ENCODE measurements around the gene KIAA1755.

The KIAA1755 gene

GRCh38 chr20:38222231-38222922 is 38.2 kb downstream of the KIAA1755 start:
- DNase-seq (peak; percentile 42 to 59 (median 55)), ATAC-seq (replicated peaks) (peak; percentile 40)
- Mint-ChIP-seq H3K4me1 (ENCODE audit: low read depth in 2 of 2) (peaks cover 6% of the 10 kb centered on the region in 2 donors), H3K27me3 (peaks cover 11 to 23% of the 10 kb centered on the region in 2 donors), H3K9me3 (no peaks in the 10 kb centered on the region), H3K27ac (no peak overlapping the region), H3K36me3 (ENCODE audit: insufficient read depth) (no peaks in the 10 kb centered on the region), H3K4me3 (no peak overlapping the region)

- peak; percentile 73 for ATAC-seq (replicated peaks)
- no peak overlapping the region for H3K27ac Mint-ChIP-seq
These were observed 39.4 kb downstream of the KIAA1755 start for GRCh38 chr20:38221119-38221589.

DNA sequence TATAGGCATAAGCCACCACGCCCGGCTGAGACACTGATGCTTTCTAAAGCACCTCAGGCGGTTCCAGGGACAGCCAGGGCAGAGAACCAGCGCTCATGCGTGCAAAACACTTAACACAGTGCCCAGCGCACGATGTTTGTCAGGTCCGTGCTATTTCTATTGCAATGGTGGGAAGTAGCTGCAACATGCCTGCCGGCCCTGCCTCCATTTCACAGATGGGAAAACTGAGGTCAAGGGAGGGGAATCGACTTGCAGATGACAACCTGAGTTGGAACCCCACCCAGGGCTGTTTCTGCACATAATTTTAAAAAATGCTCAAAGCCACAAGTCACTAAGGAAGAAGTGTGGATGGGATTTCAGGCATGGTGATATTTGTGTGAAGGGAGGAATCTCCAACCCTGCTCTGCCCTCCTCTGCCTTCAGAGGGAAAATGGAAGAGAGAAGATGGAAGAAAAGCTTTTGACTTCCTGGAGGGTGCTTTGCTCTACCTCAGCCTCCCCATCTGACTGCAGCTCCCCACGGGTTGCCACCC is 39.9 kb downstream of the KIAA1755 start:
- no peak for DNase-seq
- Mint-ChIP-seq H3K4me3 (no peak overlapping the region), H3K4me1 (ENCODE audit: low read depth in 2 of 2) (peaks cover 6% of the 10 kb centered on the region in 2 donors), H3K36me3 (ENCODE audit: insufficient read depth) (no peaks in the 10 kb centered on the region), H3K27ac (no peak overlapping the region), H3K9me3 (no peaks in the 10 kb centered on the region), H3K27me3 (peaks cover 5 to 23% of the 10 kb centered on the region in 2 donors)
- no peak for ATAC-seq (replicated peaks)

More at GRCh38 chr20:38221119-38221589, 39.4 kb downstream of the KIAA1755 start:
- no peaks in the 10 kb centered on the region for H3K9me3 Mint-ChIP-seq
- peak; percentile 56 to 72 (median 64) for DNase-seq
- H3K36me3 Mint-ChIP-seq (ENCODE audit: insufficient read depth): no peaks in the 10 kb centered on the region
- H3K4me1 Mint-ChIP-seq (ENCODE audit: low read depth in 2 of 2): peaks cover 6% of the 10 kb centered on the region in 2 donors
- peaks cover 7 to 23% of the 10 kb centered on the region in 2 donors for H3K27me3 Mint-ChIP-seq
- no peak overlapping the region for H3K4me3 Mint-ChIP-seq

GRCh38 chr20:38219006-38219950 is 41.3 kb downstream of the KIAA1755 start:
- Mint-ChIP-seq H3K4me1 (ENCODE audit: low read depth in 2 of 2) (peaks cover 6% of the 10 kb centered on the region in 2 donors), H3K27me3 (peaks cover 17 to 34% of the 10 kb centered on the region in 2 donors), H3K9me3 (no peaks in the 10 kb centered on the region), H3K27ac (no peak overlapping the region), H3K4me3 (no peak overlapping the region), H3K36me3 (ENCODE audit: insufficient read depth) (no peaks in the 10 kb centered on the region)
- no peak for DNase-seq
- ATAC-seq (replicated peaks): no peak

- no peak overlapping the region for H3K4me3 Mint-ChIP-seq
- no peaks in the 10 kb centered on the region for H3K9me3 Mint-ChIP-seq
- no peak for ATAC-seq (replicated peaks)
- peaks cover 6% of the 10 kb centered on the region in 2 donors for H3K4me1 Mint-ChIP-seq (ENCODE audit: low read depth in 2 of 2)
- no peak for DNase-seq
- no peak overlapping the region for H3K27ac Mint-ChIP-seq
- H3K27me3 Mint-ChIP-seq: peaks cover 12 to 34% of the 10 kb centered on the region in 2 donors
- no peaks in the 10 kb centered on the region for H3K36me3 Mint-ChIP-seq (ENCODE audit: insufficient read depth)
These were observed 42.0 kb downstream of the KIAA1755 start for GRCh38 chr20:38218566-38218885.

DNA sequence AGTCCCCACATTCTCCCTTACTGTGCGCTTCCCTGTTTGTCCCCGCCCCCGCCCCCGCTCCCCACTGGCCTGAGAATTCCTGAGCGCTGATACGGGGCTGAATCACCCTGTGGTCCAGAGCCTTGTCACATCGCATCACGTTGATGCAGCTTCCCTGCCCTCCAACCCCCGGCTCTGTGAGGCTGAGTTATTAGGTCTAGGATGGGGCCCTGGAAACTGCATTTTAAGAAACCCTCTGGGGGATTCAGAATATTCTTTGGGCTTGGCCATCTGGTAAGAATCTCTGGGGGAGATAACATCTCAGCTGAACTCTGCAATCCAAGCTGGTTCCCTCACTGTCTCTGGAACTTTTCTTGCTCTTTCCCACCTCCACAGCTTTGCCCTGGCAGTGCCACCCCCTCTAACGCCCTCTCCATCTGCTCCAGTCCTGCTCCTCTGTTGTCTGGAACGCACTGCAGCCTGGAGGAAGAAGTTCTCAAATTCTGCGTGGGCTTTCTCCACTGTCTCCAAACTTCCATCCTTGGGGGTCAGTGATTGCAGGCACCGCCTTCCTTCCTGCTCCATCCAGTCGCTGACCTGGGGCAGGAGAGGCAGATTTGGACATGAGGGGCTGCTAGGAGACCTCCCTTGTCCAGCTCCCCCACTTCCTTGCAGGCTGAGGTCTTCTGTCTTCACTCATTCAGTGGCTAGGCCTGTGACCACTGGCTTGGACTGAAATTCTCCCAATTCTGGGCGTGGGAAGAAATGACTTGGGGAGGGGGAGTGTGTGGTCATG is 42.6 kb downstream of the KIAA1755 start:
- no peak overlapping the region for H3K27ac Mint-ChIP-seq
- H3K4me3 Mint-ChIP-seq: no peak overlapping the region
- H3K36me3 Mint-ChIP-seq (ENCODE audit: insufficient read depth): no peaks in the 10 kb centered on the region
- H3K27me3 Mint-ChIP-seq: peaks cover 12 to 31% of the 10 kb centered on the region in 2 donors
- ATAC-seq (replicated peaks) (no peak), DNase-seq (no peak)
- H3K9me3 Mint-ChIP-seq: no peaks in the 10 kb centered on the region
- H3K4me1 Mint-ChIP-seq (ENCODE audit: low read depth in 2 of 2): peaks cover 6% of the 10 kb centered on the region in 2 donors

DNA sequence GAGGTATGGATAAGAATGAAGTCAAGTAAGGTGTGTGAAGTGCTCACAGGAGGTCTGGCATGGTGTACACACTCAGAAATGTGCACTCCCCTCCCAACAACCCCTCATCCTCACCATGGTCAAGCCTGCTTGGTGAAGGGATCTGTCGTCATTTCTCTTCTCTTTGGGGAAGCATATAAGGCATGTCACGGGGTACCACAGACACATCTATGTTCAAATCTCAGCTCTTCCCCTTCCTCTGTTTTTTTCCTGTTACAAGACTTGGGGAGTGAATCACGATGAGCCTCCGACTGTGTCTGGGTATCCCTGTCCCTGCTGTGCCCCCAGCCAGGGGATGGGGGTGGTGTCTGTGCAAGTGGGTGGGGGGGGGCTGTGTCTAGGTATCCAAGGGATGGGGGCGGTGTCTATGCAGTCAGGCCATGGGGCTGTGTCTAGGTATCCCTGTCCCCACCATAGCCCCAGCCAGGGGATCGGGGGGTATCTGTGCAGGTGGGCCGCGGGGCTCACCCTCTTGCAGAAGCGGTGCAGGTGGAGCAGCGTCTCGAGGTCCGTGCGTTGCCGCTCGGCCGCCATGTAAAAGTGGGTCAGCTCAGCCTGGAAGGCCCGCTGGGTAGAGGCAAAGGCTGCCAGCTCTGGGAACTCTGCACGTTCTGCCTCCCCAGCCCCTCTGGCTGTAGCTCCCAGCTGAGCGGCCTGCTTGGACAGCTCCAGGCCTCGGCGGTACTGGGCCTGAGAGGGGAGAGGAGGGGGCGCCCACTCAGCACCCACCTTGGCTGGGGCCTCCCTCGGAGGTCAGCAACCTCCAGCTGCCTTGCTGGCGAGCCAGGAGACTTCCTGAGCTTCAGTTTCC is 43.6 kb downstream of the KIAA1755 start:
- peaks cover 3 to 6% of the 10 kb centered on the region in 2 donors for H3K4me1 Mint-ChIP-seq (ENCODE audit: low read depth in 2 of 2)
- ATAC-seq (replicated peaks) (no peak), DNase-seq (no peak)
- H3K9me3 Mint-ChIP-seq: no peaks in the 10 kb centered on the region
- H3K27ac Mint-ChIP-seq: no peak overlapping the region
- H3K36me3 Mint-ChIP-seq (ENCODE audit: insufficient read depth): no peaks in the 10 kb centered on the region
- no peak overlapping the region for H3K4me3 Mint-ChIP-seq
- H3K27me3 Mint-ChIP-seq: peaks cover 12 to 30% of the 10 kb centered on the region in 2 donors

GRCh38 chr20:38216201-38216600 is 44.3 kb downstream of the KIAA1755 start:
- DNase-seq (no peak), ATAC-seq (replicated peaks) (no peak)
- H3K27ac Mint-ChIP-seq: no peak overlapping the region
- no peaks in the 10 kb centered on the region for H3K36me3 Mint-ChIP-seq (ENCODE audit: insufficient read depth)
- H3K27me3 Mint-ChIP-seq: peaks cover 12 to 34% of the 10 kb centered on the region in 2 donors
- H3K9me3 Mint-ChIP-seq: no peaks in the 10 kb centered on the region
- no peak overlapping the region for H3K4me3 Mint-ChIP-seq
- peaks cover 3 to 5% of the 10 kb centered on the region in 2 donors for H3K4me1 Mint-ChIP-seq (ENCODE audit: low read depth in 2 of 2)

DNA sequence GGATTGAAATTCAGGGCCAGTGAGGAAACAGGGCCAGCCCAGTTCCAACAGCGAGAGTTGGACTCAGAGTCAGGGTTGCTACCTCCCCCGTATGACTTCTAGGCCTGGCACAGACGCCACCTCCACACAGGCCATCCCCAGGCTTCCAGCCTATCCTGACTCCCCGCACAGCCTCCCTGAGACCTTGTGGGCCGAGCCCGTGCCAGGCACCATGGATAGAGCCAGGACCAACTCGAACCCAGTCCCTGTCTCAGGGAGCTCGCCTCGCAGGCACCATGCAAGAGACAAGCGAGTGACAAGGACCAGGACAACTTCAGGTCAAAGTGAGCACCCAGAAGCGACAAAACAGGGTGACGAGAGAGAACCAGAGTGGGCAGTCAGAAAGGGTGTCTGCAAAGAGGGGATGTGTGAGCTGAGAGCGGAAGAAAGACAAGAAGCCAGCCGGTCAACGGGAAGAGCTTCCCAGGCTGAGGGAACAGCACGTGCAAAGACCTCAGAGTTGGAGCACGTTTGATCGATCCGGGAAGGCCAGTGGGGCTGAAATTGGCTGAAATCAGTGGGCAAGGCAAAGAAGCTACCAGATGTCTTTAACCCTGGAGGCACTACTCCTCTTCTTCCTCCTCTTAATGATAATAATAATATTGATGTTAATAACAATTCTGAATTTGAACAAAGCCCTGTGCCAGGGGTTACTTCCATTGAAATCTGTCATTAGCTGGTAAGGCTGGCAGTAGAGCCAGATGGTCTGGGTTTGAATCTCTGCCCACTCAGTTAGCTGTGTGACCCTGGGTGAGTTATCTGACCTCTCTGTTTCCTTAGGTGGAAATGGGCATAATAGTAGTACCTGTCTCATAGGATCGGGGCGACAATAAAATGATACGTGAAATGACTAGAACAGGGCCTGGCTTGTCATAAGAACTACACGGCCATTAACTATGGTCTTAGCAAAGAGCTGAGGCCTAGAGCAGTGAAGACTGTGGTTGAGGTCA is 45.0 kb downstream of the KIAA1755 start:
- ATAC-seq (replicated peaks) (no peak), DNase-seq (no peak)
- H3K36me3 Mint-ChIP-seq (ENCODE audit: insufficient read depth): no peaks in the 10 kb centered on the region
- H3K4me1 Mint-ChIP-seq (ENCODE audit: low read depth in 2 of 2): no peaks in the 10 kb centered on the region
- H3K27ac Mint-ChIP-seq: no peak overlapping the region
- no peaks in the 10 kb centered on the region for H3K9me3 Mint-ChIP-seq
- H3K27me3 Mint-ChIP-seq: peaks cover 12 to 31% of the 10 kb centered on the region in 2 donors
- H3K4me3 Mint-ChIP-seq: no peak overlapping the region

- Mint-ChIP-seq H3K27ac (no peak overlapping the region), H3K4me3 (no peak overlapping the region), H3K36me3 (ENCODE audit: insufficient read depth) (no peaks in the 10 kb centered on the region), H3K27me3 (peaks cover 12 to 32% of the 10 kb centered on the region in 2 donors), H3K9me3 (no peaks in the 10 kb centered on the region), H3K4me1 (ENCODE audit: low read depth in 2 of 2) (no peaks in the 10 kb centered on the region)
- no peak for DNase-seq
- ATAC-seq (replicated peaks): no peak
These were observed 46.0 kb downstream of the KIAA1755 start for GRCh38 chr20:38214256-38215193.

GRCh38 chr20:38213607-38213940 is 47.0 kb downstream of the KIAA1755 start:
- Mint-ChIP-seq H3K4me3 (no peak overlapping the region), H3K27me3 (peaks cover 15 to 42% of the 10 kb centered on the region in 2 donors), H3K4me1 (ENCODE audit: low read depth in 2 of 2) (no peaks in the 10 kb centered on the region), H3K9me3 (no peaks in the 10 kb centered on the region), H3K27ac (no peak overlapping the region), H3K36me3 (ENCODE audit: insufficient read depth) (no peaks in the 10 kb centered on the region)
- no peak for DNase-seq
- ATAC-seq (replicated peaks): no peak
